RWPE1 (cell line): ENCODE measurements around the gene ADAMTS17.

ENCODE experiments used
- CTCF ChIA-PET: fragments of 350-600 bp; sonication (Branson Sonifier 250); formaldehyde crosslinking; extraction: SDS; loops from one replicate; lab custom pipeline; 2021; lab: Yijun Ruan, JAX
- POLR2A ChIA-PET: fragments of 400-600 bp; formaldehyde crosslinking; extraction: SDS; loops from one replicate; lab custom pipeline; 2020; ENCODE audit warnings: antibody characterized with exemption; ENCODE audit not compliant: low non-redundant PET; lab: Yijun Ruan, JAX
- DNase-seq: peaks from one replicate; pipeline ENCODE4 v3.0.0; 2012; ENCODE audit warnings: low spot score
- H3K27ac ChIP-seq: fragments of 450-650 bp; 2 replicates; pipeline ENCODE4 v1.5.1; 2017
- CTCF ChIP-seq: fragments of 450-650 bp; conservative IDR thresholded peaks from 2 replicates; pipeline ENCODE4 v1.5.1; 2017; ENCODE audit warnings: low read depth, mild to moderate bottlenecking

The ADAMTS17 gene

GRCh38 chr15:99999282-100000070 lies 342.3 kb downstream of the ADAMTS17 start:
- peak overlapping the region; percentile 89 for H3K27ac ChIP-seq
- POLR2A ChIA-PET = no interaction called here
- TF ChIP-seq CTCF = no peak
- CTCF ChIA-PET = no interaction called here
- no peak for DNase-seq

GRCh38 chr15:99998661-99999101 lies 343.1 kb downstream of the ADAMTS17 start:
- DNase-seq = peak; percentile 84
- CTCF ChIA-PET = interaction anchor here (0.5 to 0.9 kb wide), 2 partner anchors 208 to 473 kb away, joined by 3 read pairs; no protein-coding TSS in a partner anchor
- POLR2A ChIA-PET = no interaction called here
- TF ChIP-seq CTCF = no peak
- peak overlapping the region; percentile 89 for H3K27ac ChIP-seq

- DNase-seq = no peak
- ChIA-PET CTCF (no interaction called here), POLR2A (no interaction called here)
- H3K27ac ChIP-seq = peak overlapping the region; percentile 89
- no peak for TF ChIP-seq CTCF
These were observed 344.6 kb downstream of the ADAMTS17 start for GRCh38 chr15:99997112-99997651.

GRCh38 chr15:99996660-99997059 lies 345.1 kb downstream of the ADAMTS17 start:
- no peak for DNase-seq
- POLR2A ChIA-PET = no interaction called here
- no peak overlapping the region for H3K27ac ChIP-seq
- CTCF ChIA-PET = no interaction called here
- TF ChIP-seq CTCF = no peak

GRCh38 chr15:99995543-99995942 lies 346.2 kb downstream of the ADAMTS17 start:
- no peak for TF ChIP-seq CTCF
- H3K27ac ChIP-seq = no peak overlapping the region
- POLR2A ChIA-PET = no interaction called here
- no peak for DNase-seq
- CTCF ChIA-PET = no interaction called here

GRCh38 chr15:99994849-99995248 lies 346.9 kb downstream of the ADAMTS17 start:
- 0 out of 2 replicates have a peak overlapping the region, but pooled peaks have one; percentile 1 for H3K27ac ChIP-seq
- ChIA-PET POLR2A (no interaction called here), CTCF (no interaction called here)
- no peak for DNase-seq
- no peak for TF ChIP-seq CTCF
